Caco-2 (cell line): Measurements from ENCODE around the gene SLC2A13. TPM values are rescaled to one million over a fixed set of nuclear protein-coding genes. Genes with fewer than 3 reads are reported as not detected.

Source experiments
- BruUV-seq: library from RNA; stranded (reverse); fragments of 400-500 nt; replicated peaks from 2 replicates; lab custom pipeline; 2021; lab: Mats Ljungman, UMichigan
- CTCF ChIA-PET: fragments of 300-600 bp; sonication (Branson Sonifier 250); formaldehyde crosslinking; loops from one replicate; lab custom pipeline; 2022; ENCODE audit warnings: antibody characterized with exemption; lab: Charles Lee
- POLR2A ChIA-PET: fragments of 300-600 bp; sonication (Branson Sonifier 250); formaldehyde crosslinking; loops from one replicate; lab custom pipeline; 2022; ENCODE audit warnings: antibody characterized with exemption; lab: Charles Lee
- DNase-seq, 2 experiments: peaks; one replicate each; pipeline versions ENCODE4 v3.0.0 to v3.0.0-alpha.2; 2020 to 2022
- H3K27me3 ChIP-seq: replicated peaks from 2 replicates; pipeline ENCODE4 v1.6.0; 2011; ENCODE audit warnings: low read length; ENCODE audit not compliant: control insufficient read depth, insufficient read depth
- H3K36me3 ChIP-seq: 2 replicates; pipeline ENCODE4 v1.5.1; 2011; ENCODE audit warnings: low read length; ENCODE audit not compliant: control insufficient read depth, insufficient read depth
- H3K4me1 ChIP-seq: fragments of 250-450 bp; sonication (Bioruptor Pico); 2 replicates; pipeline ENCODE4 v1.5.1; 2020; ENCODE audit warnings: mild to moderate bottlenecking
- H3K4me3 ChIP-seq: 2 replicates; pipeline ENCODE4 v1.5.1; 2011; ENCODE audit warnings: low read depth, mild to moderate bottlenecking, control low read depth, low read length
- H3K9me3 ChIP-seq: fragments of 250-450 bp; sonication (Bioruptor Pico); 2 replicates; pipeline ENCODE4 v1.5.1; 2020; ENCODE audit warnings: mild to moderate bottlenecking, moderate library complexity
- H3K27ac Mint-ChIP-seq: one replicate; pipeline ENCODE4 v1.8.0; 2022; ENCODE audit warnings: mixed read lengths; ENCODE audit not compliant: unreplicated experiment
- H3K27me3 Mint-ChIP-seq: one replicate; pipeline ENCODE4 v1.8.0; 2022; ENCODE audit warnings: mixed read lengths; ENCODE audit not compliant: insufficient read depth, unreplicated experiment
- H3K36me3 Mint-ChIP-seq: one replicate; pipeline ENCODE4 v1.8.0; 2022; ENCODE audit warnings: mild to moderate bottlenecking, mixed read lengths; ENCODE audit not compliant: insufficient read depth, unreplicated experiment
- H3K4me1 Mint-ChIP-seq: one replicate; pipeline ENCODE4 v1.8.0; 2022; ENCODE audit warnings: low read depth, mixed read lengths; ENCODE audit not compliant: unreplicated experiment
- H3K4me3 Mint-ChIP-seq: one replicate; pipeline ENCODE4 v1.8.0; 2022; ENCODE audit warnings: mild to moderate bottlenecking, moderate library complexity, mixed read lengths; ENCODE audit not compliant: unreplicated experiment
- H3K9me3 Mint-ChIP-seq: one replicate; pipeline ENCODE4 v1.8.0; 2022; ENCODE audit warnings: mixed read lengths; ENCODE audit not compliant: unreplicated experiment
- intact Hi-C: fragments of 100-400 bp; cut with micrococcal nuclease; formaldehyde crosslinking; loops from one replicate; pipeline ENCODE4 v1.10.0; 2022; ENCODE audit not compliant: unreplicated experiment
- total RNA-seq: library from RNA; stranded (reverse); gene quantifications from 2 replicates; pipeline ENCODE4 v1.2.3, GENCODE V29; 2022
- TF ChIP-seq, protein P1 (sequence below), 2 experiments: fragments of 200-600 bp in 1 of 2; IDR thresholded peaks; 1 replicate in 1 of 2; 2 replicates in 1 of 2; pipeline versions ENCODE4 v1.5.1 to v1.8.0; 2011 to 2022; ENCODE audit warnings: antibody characterized with exemption in 1 of 2, control low read depth in 1 of 2, inconsistent platforms in 1 of 2, low read depth in 1 of 2, low read length in 1 of 2, mild to moderate bottlenecking in 1 of 2, moderate library complexity in 1 of 2; ENCODE audit not compliant: insufficient read depth in 1 of 2, severe bottlenecking in 1 of 2, unreplicated experiment in 1 of 2

SLC2A13 gene
- total RNA-seq, 1 experiment from 2014 or later = 3.0 TPM

DNA sequence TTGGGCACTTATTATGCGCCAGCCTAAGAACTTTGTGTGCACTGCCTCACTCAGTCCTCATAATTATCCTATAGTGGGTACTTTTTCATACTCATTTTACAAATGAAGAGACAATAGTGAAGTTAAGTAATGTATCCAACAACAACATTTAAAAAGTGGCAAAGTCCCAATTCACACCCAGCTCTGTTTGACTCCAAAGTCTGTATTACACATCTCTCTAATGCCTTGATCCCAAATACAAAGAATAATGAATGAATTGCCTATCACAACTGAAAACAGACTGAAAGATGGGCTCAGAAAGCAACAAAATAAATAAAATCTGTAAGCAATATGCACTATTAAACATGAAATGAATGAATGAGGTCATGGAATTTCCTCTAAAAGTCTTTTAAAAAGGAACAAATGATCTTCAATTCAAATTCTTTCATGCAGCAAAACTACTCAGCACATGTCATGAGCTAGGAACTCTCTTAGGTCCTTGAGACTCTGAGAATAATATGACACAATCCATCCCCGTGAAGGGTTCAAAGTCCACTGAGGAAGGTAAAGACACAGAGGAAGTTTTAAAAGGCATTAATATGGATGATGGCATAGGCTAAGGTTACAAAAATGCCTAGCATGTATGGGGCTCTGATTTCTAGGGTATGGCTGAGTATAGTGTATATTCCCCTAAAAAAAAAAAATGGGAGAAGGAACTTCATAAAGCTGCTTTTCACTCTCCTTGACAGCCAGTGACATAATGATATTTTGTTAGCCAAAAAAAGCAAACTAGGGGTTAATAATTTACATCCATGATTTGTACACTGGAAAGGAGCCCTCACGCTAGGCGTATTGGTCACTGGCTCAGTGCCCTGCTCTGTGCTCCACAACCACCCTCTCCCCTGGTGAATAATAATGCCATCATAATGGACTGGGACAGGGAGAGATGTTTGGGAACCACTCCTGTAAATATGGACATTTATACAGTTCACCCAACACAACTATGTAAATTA, 103.4 kb downstream of the SLC2A13 start:
- Histone ChIP-seq H3K4me3 (no peak overlapping the region), H3K36me3 (no peaks in the 10 kb centered on the region), H3K9me3 (0 out of 2 replicates have a peak, but pooled peaks cover 24% of the 10 kb centered on the region), H3K27me3 (no peaks in the 10 kb centered on the region), H3K4me1 (peaks cover 9% of the 10 kb centered on the region; the same call in 1 of the 2 replicates)
- intact Hi-C loops = no loop called here
- no TSS peak for BruUV-seq
- Mint-ChIP-seq H3K4me3 (no peak overlapping the region), H3K27ac (no peak overlapping the region), H3K4me1 (peaks cover 7% of the 10 kb centered on the region), H3K36me3 (no peaks in the 10 kb centered on the region), H3K27me3 (peaks cover 2% of the 10 kb centered on the region), H3K9me3 (peaks cover 39% of the 10 kb centered on the region)
- ChIA-PET CTCF (interaction anchor here (1.2 kb wide), 1 partner anchor 9 kb away, joined by 5 read pairs; no protein-coding TSS in a partner anchor), POLR2A (no interaction called here)
- TF ChIP-seq, protein P1, sequence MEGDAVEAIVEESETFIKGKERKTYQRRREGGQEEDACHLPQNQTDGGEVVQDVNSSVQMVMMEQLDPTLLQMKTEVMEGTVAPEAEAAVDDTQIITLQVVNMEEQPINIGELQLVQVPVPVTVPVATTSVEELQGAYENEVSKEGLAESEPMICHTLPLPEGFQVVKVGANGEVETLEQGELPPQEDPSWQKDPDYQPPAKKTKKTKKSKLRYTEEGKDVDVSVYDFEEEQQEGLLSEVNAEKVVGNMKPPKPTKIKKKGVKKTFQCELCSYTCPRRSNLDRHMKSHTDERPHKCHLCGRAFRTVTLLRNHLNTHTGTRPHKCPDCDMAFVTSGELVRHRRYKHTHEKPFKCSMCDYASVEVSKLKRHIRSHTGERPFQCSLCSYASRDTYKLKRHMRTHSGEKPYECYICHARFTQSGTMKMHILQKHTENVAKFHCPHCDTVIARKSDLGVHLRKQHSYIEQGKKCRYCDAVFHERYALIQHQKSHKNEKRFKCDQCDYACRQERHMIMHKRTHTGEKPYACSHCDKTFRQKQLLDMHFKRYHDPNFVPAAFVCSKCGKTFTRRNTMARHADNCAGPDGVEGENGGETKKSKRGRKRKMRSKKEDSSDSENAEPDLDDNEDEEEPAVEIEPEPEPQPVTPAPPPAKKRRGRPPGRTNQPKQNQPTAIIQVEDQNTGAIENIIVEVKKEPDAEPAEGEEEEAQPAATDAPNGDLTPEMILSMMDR (IDR thresholded peaks at IDR 0.05; ENCODE audit: insufficient read depth in 1 of 2, low read depth in 1 of 2, low read length in 1 of 2, severe bottlenecking in 1 of 2, unreplicated experiment in 1 of 2) = no peak
- DNase-seq = no peak

DNA sequence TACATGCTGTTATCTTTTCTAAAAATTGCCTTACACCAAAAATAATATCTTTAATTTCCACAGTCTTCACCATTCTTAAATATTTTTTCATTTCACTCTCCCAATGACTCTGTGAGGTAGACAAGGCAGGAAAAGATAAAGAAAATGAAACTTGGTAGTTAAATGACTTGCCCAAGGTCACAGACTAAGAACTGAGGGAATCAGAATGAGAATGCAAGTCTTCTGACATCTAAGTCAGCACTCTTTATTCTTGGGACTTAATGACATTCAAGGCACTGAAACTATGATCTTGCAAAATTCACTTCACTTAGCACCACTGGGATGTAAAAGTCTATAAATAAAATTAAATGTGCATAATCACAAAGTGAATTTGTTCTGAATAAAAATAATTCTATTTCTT, 104.5 kb downstream of the SLC2A13 start:
- no peak for DNase-seq
- Histone ChIP-seq H3K36me3 (no peaks in the 10 kb centered on the region), H3K27me3 (no peaks in the 10 kb centered on the region), H3K4me1 (peaks cover 9% of the 10 kb centered on the region; the same call in 1 of the 2 replicates), H3K4me3 (no peak overlapping the region), H3K9me3 (0 out of 2 replicates have a peak, but pooled peaks cover 24% of the 10 kb centered on the region)
- ChIA-PET CTCF (no interaction called here), POLR2A (no interaction called here)
- peaks cover 7% of the 10 kb centered on the region for H3K4me1 Mint-ChIP-seq
- peaks cover 47% of the 10 kb centered on the region for H3K9me3 Mint-ChIP-seq
- intact Hi-C loops = no loop called here
- TF ChIP-seq, protein P1 (IDR thresholded peaks at IDR 0.05; ENCODE audit: insufficient read depth in 1 of 2, low read depth in 1 of 2, low read length in 1 of 2, severe bottlenecking in 1 of 2, unreplicated experiment in 1 of 2) = no peak
- no peak overlapping the region for H3K4me3 Mint-ChIP-seq
- no TSS peak for BruUV-seq
- no peaks in the 10 kb centered on the region for H3K36me3 Mint-ChIP-seq
- no peaks in the 10 kb centered on the region for H3K27me3 Mint-ChIP-seq
- H3K27ac Mint-ChIP-seq = no peak overlapping the region

DNA sequence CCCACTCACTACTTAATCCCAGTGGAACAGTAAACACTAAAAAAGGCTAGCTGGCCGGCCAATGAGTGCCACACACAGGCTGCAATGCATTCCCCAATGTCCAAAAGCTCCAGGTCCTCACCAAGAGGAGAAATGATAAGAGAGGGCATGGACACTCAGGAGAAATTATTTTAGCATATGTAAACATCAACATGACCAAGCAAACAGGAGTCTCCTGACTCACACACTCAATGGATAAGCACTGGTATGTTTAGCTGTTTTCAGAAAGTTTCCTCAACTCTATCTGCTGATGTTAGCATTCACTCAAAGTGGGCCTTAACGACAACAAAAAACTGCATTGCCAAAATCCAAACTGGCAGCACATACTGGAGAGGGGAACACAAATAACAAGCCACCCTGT, 105.0 kb downstream of the SLC2A13 start:
- H3K9me3 Mint-ChIP-seq = peaks cover 50% of the 10 kb centered on the region
- POLR2A ChIA-PET = no interaction called here
- H3K4me3 ChIP-seq = no peak overlapping the region
- no peaks in the 10 kb centered on the region for H3K36me3 Mint-ChIP-seq
- H3K36me3 ChIP-seq = no peaks in the 10 kb centered on the region
- 0 out of 2 replicates have a peak, but pooled peaks cover 24% of the 10 kb centered on the region for H3K9me3 ChIP-seq
- no TSS peak for BruUV-seq
- peaks cover 7% of the 10 kb centered on the region for H3K4me1 Mint-ChIP-seq
- no peaks in the 10 kb centered on the region for H3K27me3 ChIP-seq
- H3K4me3 Mint-ChIP-seq = no peak overlapping the region
- H3K27me3 Mint-ChIP-seq = no peaks in the 10 kb centered on the region
- CTCF ChIA-PET = no interaction called here
- no peak overlapping the region for H3K27ac Mint-ChIP-seq
- DNase-seq = no peak
- peaks cover 9% of the 10 kb centered on the region; the same call in 1 of the 2 replicates for H3K4me1 ChIP-seq
- TF ChIP-seq, protein P1 (IDR thresholded peaks at IDR 0.05; ENCODE audit: insufficient read depth in 1 of 2, low read depth in 1 of 2, low read length in 1 of 2, severe bottlenecking in 1 of 2, unreplicated experiment in 1 of 2) = no peak
- intact Hi-C loops = no loop called here
